NCI-H460 (cell line): ENCODE data around the gene OR2Z1. TPM values are rescaled to one million over a fixed set of nuclear protein-coding genes. Genes with fewer than 3 reads are reported as not detected.
"Not testable (repeated sequence)": the region's sequence is repeated elsewhere in the genome, so short reads cannot be mapped to it uniquely, and the experiment has no call there.

Experiments used
- DNase-seq: peaks from one replicate; pipeline ENCODE4 v3.0.0-alpha.2; 2016; ENCODE audit warnings: low read depth; ENCODE audit errors: extremely low read depth
- small RNA-seq, 2 experiments: library from RNA; depleted of rRNA; stranded (forward); fragments of <200 nt; gene quantifications; one replicate each; pipeline ENCODE3, GENCODE V24; 2014
- total RNA-seq: library from RNA; depleted of rRNA; stranded (reverse); fragments of >200 nt; shearing (Covaris generic); gene quantifications from 2 replicates; pipeline ENCODE4 v1.2.3, GENCODE V29; 2014; rRNA removed

OR2Z1 gene
- total RNA-seq, 1 experiment from 2014 or later, result not detected

GRCh38 chr19:8700956-8701355 lies 20.5 kb upstream of the OR2Z1 start:
- DNase-seq, result no peak

GRCh38 chr19:8702350-8702749 lies 19.1 kb upstream of the OR2Z1 start:
- DNase-seq, result no peak

GRCh38 chr19:8703223-8703622 lies 18.2 kb upstream of the OR2Z1 start:
- no peak for DNase-seq

- not testable (repeated sequence) for DNase-seq
Measured at GRCh38 chr19:8705304-8705703, 16.1 kb upstream of the OR2Z1 start.

GRCh38 chr19:8705742-8706141 lies 15.7 kb upstream of the OR2Z1 start:
- no peak for DNase-seq

GRCh38 chr19:8710337-8710736 lies 11.1 kb upstream of the OR2Z1 start:
- not testable (repeated sequence) for DNase-seq

- DNase-seq, result no peak
Measured at GRCh38 chr19:8722032-8722431, 598 bp downstream of the OR2Z1 start.

GRCh38 chr19:8724276-8724675 lies 2.8 kb downstream of the OR2Z1 start:
- DNase-seq, result no peak

GRCh38 chr19:8731428-8732169 lies 10.2 kb downstream of the OR2Z1 start:
- no peak for DNase-seq

- DNase-seq, result no peak
Measured at GRCh38 chr19:8738377-8738776, 16.9 kb downstream of the OR2Z1 start.

GRCh38 chr19:8739291-8740065 lies 18.0 kb downstream of the OR2Z1 start:
- not testable (repeated sequence) for DNase-seq

GRCh38 chr19:8767257-8767656 lies 45.8 kb downstream of the OR2Z1 start:
- DNase-seq, result not testable (repeated sequence)

GRCh38 chr19:8769265-8769664 lies 47.8 kb downstream of the OR2Z1 start:
- not testable (repeated sequence) for DNase-seq

GRCh38 chr19:8773587-8773986 lies 52.2 kb downstream of the OR2Z1 start:
- DNase-seq, result not testable (repeated sequence)

Small RNAs within 50 kb of the gene (small RNA-seq; reads per million reads assigned to genes)
- 0 reads per million in 2 experiments for gene AC012616.1

Other genes starting within 250 kb of the OR2Z1 start
- gene PRAM1, start 219.0 kb upstream of the OR2Z1 start, total RNA-seq, result 0.07 TPM in 1 of 2 replicates, not detected in the other
- gene ZNF414, start 207.5 kb upstream of the OR2Z1 start, total RNA-seq, result 1.1 and 3.8 TPM in 2 replicates
- 0.15 and 0.23 TPM in 2 replicates for gene MYO1F, start 144.2 kb upstream of the OR2Z1 start, total RNA-seq
- gene ADAMTS10, start 110.9 kb upstream of the OR2Z1 start, total RNA-seq, result 0.82 TPM in 1 of 2 replicates, not detected in the other
- gene NFILZ, start 91.0 kb upstream of the OR2Z1 start, total RNA-seq, result not detected in 2 replicates
- gene ACTL9, start 22.8 kb upstream of the OR2Z1 start, total RNA-seq, result not detected in 2 replicates
- gene ZNF558, start 110.7 kb downstream of the OR2Z1 start, total RNA-seq, result 16.9 and 23.2 TPM in 2 replicates
- not detected in 2 replicates for gene MBD3L1, start 110.7 kb downstream of the OR2Z1 start, total RNA-seq